8988T (cell line): ENCODE results near the gene ZNF511.
A peak's percentile ranks its signal among the peaks of the same experiment; 100 is the strongest.

Source experiments
- DNase-seq: peaks from one replicate; pipeline ENCODE4 v3.0.0; 2011

ZNF511 gene

DNA sequence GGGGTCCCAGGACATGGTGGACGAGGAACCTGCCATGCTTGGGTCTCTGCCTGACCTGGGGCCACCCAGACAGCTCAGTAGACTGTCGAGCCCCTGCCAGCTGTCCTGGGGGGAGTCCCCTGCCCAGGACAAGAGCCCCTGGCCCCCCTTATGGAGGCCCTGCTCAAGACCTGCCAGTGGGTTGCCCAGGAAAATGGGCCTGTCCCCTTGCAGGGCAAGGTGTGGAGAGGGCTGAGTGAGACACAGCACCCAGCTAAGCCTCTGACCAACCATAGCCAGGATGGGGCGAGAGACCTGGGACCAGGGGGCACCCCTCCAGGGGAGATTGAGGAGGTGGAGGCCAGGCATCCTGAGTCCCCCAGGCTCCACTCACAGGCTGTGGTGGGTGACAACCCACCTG, 47.3 kb downstream of the ZNF511 start:
- DNase-seq = no peak

DNA sequence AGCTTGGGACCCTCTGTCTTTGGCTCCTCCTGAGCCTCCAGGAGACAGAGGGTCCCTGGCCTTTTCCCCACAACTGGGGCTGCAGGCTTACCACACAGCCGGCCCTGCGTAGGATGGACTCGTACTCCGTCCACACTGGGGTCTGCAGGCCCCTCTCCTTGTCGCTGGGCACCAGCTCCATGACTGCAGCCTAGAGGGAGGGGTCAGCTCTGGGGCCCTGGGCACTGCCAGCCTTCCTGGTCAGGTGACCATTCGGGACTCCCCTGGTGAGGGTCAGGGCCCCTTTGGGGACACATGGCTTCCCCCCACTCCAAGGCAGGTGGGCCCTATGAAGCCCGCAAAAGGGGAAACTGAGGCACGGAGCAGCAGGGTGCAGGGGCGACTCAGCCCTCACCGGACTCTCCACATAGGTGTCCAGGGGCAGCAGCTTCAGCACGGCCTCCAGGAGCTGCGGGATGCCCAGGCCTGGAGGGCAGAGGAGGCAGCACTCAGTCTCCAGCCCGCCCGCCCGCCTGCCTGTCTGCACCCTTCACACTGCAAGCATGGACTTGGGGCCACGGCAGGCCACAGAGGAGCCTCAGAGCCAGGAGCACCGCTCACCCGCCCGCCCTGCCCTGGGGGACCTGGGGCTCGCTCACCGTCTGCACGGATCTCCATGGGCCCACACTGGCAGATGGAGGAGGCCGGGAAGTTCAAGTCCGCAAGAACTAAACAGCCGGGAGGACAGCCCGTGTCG, 48.0 kb downstream of the ZNF511 start:
- DNase-seq = no peak

DNA sequence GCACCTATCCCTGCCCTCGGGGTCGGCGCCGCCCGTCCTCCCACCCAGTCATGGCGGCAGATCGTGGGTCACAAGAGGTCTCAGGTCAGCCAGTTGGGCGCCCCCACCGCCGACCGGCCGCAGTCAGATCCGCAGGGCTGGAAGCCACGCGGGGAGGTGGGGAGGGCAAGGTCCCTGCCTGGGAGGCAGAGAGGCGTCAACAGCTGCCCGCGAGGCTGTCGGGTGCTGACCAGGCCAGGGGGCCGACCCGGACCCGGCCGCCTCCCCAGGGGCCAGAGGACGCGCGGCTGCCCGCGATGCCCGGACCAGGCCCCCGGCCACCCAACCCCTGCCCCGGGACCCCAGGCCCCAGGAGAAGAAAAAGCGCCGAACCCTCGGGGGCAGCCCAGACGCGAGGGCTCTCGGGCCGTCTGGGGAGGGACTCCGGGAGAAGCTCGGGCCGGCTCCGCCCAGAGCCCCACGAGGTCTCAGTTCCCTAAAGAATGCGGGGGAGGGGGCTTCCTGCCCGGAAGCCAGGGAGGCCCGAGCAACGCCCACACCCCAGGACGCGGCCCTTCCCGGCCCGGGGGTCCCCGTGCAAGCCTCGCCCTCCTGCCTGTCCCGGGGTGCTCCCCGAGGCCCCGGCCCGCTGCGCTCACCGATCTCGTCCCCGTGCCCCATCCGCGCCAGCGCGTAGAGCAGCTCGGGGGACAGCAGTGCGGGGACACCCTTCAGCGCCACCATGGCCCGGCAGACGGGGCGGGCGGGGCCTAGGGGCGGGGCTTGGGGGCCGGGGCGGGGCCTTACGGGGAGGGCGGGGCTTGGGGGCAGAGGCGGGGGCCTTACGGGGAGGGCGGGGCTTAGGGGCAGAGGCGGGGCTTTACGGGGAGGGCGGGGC, 48.8 kb downstream of the ZNF511 start, which contains the start of gene FUOM:
Gene FUOM, minus strand, starts transcription at position 735 of the 877 bp plus-strand sequence. Its CDS starts 12 bp downstream, at position 723.
- peak; percentile 87 for DNase-seq

DNA sequence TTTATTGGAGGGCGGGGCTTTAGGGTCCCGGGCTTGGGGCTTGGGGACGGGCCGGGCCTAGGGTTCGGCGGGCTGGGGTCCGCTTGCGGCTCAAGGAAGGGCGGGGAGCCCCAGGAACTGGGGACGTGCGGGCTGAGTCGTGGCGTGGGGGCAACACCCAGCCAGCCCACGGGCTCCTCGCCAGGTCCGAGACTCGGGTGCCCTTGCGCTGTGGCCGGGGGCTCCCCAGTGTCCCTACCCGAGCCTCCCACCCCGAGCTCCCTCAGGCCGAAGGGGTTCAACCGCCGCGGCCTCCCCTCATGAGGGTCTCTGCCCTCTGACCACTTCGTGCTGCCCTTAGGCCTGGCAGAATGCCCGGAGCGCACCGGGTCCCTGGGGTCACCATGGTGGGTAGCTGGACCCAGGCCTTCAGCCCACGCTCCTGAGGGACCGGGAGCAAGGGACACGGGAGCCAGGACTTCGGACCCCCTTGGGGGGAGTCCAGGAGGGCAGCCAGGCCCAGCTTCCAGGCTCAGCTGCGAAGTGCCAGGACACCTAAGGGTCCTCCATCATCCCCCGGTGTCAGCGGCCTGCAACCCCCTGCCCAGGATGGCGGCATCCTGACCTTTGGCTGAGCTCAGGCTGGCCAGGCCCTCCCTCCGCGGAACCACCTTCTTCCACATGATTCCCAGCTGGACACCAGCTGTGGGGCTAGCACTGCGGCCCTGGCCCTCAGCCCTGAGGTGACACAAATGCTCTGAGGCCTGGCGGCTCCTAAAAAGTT, 49.6 kb downstream of the ZNF511 start:
- no peak for DNase-seq

DNA sequence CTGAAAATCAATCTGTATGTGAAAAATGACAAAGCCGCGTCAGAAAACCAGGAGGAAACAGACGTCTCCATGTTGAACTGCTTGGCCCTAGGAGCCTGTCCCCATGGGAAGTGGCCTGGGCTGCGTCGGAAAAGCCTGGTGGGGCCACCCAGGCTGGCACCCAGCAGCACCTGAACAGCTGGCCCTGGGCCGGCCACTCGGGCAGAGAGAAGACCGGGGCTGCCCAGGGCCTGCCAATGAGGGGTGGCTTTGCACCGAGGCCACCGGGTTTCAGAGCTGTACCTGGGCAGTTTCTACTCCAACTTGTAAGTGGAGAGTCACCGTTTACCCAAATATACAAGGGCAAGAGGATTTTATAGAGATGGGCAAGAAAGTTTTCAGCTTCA, 50.2 kb downstream of the ZNF511 start:
- DNase-seq = no peak

DNA sequence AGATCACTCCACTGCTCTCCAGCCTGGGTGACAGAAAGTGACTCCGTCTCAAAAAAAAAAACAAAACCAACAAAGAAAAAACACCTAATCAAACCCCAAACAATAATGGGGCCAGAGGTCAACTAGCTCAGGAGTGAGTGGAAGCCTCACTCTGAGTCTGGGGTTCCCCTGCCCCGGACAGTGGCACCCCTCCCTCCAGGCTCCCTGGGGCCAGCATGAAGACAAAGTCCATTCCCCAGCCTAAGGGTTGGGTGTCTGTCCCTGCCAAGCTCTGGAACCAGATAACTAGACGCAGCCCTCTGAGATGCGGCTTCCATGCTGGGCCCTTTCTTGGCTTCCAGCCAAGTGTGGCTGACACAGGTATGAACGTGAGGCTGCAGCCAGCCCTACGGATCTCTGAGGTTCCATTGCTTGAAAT, 50.8 kb downstream of the ZNF511 start:
- no peak for DNase-seq

DNA sequence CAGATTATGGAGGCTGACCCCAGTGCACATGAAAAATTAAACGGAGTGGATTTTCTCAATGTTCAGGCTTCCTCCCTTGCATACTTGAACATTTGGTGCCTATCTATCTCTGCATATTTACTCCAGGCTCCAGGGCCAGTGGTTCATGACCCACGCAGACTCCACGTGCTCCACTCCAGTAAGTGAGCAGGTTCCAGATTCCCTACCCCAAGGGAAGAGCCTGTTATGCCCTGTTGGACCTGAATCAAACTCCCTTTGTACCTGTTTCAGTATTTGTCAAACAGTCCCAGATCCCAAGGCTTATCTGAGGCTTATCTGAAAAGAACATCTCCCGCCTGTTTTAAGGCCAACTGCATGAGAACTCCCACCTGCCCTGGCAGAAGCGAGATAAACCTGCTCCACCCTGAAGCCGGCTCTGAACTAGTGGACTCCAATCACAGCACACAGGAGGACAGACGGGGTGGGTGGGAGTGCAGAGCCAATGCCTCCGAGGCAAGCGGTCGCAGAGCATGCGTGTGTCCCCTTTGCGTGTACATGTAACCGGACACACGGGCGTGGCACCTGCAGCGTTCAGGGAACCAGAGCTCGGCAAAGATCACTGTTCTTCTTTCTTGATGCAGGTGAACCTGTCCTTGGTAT, 51.4 kb downstream of the ZNF511 start:
- DNase-seq = no peak

DNA sequence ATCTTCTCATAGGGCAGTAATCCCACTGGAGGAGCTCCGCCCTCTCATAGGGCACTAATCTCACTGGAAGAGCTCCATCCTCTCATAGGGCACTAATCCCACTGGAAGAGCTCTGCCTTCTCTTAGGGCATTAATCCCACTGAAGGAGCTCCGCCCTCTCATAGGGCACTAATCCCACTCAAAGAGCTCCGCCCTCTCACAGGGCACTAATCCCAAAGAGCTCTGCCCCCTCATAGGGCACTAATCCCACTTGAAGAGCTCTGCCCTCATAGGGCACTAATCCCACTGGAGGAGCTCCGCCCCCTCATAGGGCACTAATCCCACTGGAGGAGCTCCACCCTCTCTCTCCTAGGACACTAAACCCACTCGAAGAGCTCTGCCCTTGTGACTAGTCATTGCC, 52.5 kb downstream of the ZNF511 start:
- no peak for DNase-seq

DNA sequence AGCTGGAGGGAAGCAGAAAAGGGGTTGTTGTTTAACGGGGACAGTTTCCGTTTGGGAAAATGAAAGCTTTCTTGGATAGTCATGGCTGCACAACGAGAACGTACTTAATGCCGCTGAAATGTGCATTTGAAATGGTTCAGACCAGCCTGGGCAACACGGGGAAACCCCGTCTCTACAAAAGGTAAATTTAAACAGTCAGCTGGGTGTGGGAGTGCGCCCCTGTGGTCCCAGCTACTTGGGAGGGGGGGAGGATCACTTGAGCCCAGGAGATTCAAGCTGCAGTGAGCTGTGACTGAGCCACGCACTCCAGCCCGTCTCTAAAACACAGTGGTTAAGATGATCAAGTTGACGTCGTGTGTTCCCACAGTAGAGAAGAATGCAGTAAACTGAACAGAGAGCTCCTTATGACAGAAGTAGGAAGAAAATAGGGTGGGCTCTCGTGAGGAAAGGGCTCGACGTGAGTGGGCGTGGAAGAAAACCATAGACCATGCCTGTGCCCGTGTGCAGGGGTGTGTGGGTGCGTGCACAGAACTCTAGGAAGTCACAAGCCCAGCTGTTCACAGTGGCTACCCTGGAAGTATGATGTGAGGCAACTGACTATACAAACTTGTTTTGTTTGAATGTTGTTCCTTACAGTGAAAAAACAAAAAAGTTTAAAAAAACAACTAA, 53.2 kb downstream of the ZNF511 start:
- no peak for DNase-seq
